SK-N-DZ (cell line): ENCODE results near the gene PRCD.

Experiments
- DNase-seq: peaks from one replicate; pipeline ENCODE4 v3.0.0-alpha.2; 2015; ENCODE audit warnings: low spot score

PRCD gene

DNA sequence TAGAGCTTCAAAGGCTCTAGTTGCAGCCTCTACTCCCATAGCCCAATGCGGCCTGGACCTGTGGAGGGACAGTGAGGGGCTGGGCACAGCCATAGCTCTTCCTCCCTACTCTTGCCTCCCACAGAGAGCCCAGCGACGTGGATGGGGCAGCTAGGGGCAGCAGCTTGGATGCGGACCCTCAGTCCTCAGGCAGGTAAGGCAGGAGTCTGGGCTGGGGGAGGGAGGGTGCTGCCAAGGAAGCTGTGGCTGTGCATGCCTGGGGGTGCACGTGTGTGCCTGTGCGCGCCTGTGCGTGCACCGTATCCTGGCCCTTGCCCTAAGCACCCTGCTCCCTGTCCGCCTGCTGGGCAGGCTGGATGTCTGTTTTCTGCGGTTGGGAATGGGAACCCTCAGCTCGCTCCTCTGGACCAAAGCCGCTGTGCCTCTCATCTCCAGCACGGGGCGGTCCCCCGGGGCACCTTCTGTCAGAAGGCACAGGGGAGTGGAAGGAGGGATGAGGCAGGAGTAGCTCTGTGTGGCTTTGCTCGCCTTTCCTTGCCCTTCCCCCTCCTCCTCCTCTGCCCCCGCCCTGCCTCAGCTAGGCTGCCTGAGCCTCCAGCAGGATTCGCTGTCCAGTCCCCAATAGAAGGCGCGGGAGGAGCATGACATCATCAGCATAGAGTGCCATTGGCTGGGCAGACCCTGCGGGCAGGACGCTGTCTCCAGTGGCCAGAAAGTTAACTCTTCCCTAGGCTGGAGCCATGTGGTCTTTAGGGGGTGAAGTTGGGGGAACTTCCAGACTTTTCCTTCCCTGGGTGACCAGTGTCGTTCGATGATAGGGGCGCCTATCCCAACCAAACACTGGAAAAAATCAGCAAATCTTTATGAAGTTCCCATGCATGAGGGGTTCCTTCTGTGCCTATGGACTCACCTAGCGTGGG, 797 bp downstream of the PRCD start:
- DNase-seq, result peak; percentile 98

DNA sequence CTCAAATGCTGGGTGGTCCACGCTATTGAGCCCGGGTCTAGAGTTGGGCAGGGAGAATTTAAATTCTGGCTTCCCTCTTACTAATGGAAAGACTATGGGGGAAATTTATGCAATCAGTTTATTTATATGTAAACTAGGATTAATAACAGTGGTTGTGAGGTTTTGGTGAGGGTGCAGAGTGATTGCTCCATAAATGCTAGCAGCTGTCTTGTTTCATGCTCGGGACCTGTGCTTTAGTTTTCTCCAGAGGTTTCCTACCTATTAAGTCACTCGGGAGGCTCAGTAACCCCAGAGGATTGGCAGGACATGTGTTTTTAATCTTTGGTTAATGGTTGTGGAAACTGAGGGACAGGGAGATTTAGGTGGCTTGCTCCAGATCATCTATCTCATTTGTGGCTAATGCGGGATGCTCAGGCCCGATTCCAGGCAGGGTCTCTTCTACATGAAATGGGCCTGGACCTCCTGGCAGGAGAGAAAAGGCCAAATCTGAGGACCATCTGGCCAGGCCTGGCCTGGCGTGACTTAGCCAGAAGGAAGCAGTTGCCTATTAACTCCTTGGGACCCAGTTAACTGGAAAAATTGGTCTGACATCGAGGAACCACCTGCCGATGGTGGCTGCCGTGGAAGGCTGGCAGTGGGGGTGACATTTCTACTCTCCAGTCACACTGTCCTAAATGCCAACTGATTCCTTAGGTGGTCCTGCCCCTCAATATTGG, 2.1 kb downstream of the PRCD start:
- peak; percentile 57 for DNase-seq

DNA sequence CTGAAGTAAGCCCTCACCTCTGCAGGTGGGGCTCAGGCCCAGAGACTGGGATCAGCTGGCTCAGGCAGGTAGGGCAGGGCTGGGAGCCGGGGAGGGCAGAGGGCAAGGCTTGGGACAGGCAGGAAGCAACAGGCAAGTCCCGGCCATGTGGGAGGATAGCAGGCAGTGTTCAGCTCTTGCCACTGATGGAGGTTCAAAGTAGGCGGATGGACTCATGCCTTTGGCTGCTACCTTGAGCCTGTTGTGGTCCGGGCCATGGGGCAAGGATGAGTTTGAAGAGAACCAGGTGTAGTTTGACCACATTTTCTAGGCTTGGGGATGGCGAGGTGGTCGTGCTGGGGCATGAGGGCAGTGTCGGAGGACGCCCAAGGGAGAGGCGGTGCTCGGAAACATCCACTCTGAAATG, 2.7 kb downstream of the PRCD start:
- no peak for DNase-seq

DNA sequence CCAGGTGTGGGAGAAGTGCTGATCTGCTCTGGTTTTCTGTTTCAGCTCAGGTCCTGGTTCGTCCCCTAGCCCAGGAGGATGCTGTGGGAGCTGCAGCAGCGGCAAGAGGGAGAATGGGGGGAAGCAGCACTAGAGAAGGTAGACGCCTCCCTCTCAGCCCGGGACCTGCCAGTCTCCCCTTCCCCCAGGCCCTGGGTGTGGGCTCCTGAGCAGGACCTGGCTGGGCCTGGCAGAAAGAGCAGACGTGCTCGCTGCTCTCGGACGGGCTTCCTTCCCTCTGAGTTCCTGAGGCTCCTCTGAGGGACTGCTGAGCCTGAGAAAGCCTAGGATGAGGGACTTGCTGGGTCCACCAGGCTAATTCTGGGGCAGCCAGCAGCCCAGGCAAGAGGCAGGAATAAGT, 3.1 kb downstream of the PRCD start:
- DNase-seq, result no peak

DNA sequence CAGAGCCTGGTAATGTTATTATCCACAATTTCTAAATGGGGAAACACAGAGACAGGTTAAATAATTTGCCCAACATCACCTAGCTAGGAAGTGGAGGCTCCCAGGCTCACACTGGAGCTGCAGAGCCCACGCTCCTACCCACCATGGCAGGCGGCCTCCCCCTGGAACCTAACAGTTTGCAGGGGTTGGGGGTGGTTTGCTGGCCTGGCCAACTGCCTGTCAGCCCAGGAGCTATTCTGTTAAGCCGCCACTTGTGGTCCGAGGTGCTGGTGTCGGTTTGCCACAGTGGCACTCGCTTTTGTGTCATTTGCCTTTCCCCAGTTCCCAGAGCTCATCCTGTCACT, 3.6 kb downstream of the PRCD start:
- DNase-seq, result no peak

DNA sequence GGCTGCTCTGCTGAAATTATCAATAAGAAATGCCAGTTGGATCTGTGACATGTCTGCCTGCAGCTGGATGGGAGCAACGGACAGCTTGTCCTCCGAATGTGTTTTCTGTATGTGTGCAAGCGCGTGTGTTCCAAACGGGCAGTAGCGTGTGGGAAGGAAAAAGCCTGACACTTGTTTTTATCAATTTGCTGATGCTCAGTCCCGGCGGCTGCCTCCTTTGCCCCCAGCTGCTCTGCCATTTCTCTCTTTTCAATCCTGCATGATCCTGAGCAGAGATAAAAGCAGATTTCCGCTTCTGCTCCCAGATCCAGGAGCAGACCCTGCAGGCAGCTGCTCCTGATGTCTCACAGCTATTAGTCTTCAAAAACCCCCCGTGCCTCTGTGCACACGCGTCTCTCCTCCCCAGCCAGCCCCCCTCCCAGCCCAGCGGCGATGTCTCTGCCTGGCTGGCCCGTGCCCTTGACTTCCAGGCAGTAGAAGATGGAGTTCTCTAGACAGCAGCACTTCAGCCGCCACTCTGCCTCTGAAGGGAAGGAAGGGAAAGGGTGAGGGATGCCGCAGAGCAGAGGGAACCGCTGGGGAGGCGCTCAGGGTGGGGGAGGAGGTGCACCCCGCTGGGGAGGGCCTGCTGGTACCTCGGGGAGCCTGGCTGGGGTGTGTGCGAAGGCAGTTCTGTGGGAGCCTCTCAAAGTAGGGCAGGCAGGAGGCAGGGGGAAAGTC, 4.1 kb downstream of the PRCD start:
- DNase-seq, result peak; percentile 98

DNA sequence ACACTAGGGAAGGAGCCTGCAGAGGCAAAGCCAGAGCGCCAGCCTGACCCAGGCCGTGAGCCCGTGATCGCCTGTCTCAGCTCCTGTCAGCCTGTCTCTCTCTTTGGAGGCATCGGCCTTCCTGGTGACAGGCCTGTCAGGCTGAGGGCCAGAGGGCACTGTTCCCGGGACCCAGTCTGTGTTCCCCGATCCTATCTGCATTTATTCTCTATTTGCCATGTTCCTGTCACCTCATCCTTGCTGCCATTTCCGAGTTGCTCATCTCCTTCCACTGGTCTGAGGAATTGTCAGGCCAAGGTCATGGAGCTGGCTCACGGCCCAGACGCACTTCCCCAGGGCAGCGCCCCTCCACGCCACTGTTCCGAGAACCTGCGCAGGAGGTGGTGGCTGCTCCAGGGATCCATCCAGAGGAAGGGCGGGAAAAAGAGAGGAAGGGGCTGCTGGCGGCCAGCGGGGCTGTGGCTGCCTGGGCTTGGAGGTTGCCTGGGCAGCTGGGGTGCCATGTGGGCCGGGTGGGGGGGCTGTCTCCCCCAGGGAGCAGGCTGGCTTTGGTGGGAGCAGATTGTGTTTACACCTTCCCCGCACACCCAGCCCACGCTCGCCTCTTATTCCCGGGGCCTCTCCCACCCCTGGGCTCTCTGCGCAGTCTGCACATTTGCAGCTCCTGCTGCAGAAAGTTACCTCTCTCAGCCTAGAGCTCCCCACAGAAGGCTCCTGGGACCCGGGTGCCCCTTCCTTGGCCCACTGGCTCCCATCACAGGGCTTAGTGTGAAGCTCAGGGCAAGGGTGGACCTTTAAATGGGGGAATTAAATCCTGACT, 4.9 kb downstream of the PRCD start:
- peak; percentile 66 for DNase-seq

DNA sequence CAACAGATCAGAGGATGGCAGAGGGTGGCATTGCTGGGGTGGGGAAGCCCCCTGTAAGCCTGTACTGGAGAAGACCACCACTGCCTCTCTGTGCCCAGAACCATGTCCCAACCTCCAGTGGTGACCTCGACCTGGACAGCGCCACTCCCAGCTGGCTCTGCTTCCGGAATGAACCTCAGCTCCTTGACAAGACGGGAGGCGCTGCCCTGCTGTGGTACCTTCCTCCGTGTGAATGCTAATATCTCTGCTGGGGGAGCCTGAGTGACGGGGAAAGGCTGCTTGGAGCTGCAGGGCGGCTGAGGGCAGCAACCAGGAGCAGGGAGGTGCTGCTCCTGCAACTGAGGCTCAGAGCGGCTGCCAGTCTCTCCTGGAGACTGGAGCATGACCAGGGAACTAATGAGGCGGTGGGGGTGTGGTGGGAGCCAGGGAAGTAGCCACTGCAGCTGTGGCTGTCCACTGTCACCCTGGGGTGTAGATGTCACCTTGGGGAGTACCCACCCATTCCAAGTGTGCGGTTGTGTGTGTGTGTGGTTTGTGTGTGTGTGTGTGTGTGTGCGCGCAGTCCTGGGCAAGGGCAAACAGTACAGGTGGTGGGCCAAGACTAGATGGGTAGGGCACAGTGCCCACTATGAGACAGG, 6.2 kb downstream of the PRCD start:
- no peak for DNase-seq

DNA sequence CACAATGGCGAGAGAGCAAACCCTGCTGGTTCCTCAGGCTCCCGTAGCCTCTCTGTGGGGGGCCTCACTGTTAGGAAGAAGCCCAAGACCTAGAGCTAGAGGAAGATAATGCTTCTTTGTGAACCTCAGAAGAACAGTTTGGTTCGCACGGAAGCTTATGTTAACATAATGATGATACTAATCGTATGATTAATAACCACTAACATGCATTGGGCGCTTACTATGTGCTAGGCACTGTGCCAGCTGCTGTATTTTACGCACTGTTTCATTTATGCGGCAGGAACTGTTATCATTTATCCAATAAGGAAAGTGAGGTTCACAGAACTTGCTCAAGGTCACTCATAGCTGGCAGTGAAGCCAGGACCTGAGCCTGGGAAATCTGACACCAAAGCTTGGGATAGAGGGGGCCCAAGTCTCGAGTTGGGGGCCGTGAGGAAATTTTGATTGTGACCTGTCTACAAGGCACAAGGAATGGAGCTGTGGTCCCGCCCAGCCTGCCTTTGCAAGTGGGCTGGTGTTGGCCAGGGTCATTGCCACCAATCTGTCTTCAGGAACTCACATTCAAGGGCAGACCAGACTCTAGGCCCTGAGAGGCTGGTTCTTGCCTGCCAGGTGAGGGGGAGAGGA, 6.8 kb downstream of the PRCD start:
- DNase-seq, result no peak

DNA sequence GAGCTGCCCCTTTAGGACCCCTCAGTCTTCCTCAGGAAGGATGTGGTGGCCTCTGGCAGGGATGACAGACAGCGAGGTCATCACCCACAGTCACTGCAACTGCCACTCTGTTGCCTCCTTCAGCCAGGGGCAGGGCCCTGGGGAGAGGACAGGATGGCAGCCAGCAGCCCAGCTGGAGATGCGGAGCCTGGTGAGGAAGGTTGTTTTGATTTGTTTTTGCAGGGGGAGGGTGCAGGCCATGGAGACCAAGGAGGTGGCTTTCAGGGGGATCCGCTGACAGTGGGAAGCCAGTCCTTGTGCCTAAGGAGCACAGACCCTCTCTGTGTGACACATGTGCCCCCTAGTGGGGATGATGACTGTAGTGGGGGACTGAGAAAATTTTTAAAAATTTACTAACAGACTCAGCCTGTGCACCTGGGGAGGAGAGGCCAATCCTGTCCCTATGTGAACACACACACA, 7.4 kb downstream of the PRCD start:
- DNase-seq, result peak; percentile 84

DNA sequence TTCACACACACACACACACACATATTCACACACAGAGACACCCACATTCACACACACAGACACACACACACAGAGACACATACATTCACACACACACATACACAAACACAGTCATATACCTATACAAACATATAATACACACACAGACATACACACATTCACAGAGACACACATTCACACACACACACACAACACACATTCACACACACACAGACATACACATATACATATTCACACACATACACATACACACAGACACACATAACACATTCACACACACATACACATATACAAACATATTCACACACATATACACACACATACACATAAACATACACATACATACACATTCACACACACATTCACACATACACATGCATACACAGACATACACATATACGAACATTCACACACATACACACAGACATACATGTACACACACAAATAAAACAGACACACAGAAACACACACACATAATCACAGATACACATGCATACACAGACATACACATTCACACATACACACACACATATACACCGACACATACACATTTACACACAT, 7.9 kb downstream of the PRCD start:
- DNase-seq, result no peak

DNA sequence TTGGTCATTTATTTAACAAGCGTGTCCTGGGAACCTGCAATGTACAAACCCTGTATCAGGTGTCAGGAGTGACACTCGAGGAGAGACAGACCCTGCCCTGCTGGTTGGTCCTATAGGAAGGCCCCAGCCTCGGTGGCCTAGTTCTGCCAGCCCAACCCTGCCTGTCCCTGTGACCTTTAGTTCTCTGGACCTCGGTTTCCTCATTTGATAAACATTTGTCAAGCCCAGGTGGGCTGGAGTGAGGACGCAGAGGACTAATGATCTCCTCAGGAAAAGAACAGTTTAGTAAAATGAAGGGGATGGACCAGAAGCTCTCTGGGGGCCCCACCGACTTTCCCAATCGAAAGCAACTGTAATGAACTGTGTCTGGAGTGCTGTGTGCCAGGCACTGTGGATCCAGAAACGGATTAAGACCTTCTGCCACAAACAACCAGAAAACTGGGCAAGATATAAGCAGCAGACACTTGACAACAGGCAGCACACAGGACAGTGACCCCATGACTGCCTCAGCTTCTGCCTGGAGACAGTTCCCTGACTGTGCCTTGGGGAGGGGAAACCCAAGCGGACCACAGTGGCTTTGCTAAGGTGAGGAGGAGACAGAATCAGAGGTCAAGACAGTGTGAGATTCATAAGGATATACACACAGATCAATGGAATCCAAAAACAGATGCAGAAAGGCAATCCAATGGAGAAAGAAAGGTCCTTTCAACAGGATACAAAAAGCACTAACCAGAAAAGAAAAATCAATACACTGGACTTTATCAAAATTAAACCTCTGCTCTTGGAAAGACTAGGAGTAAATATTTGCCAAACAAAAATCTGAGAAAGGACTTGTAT, 8.8 kb downstream of the PRCD start:
- no peak for DNase-seq

DNA sequence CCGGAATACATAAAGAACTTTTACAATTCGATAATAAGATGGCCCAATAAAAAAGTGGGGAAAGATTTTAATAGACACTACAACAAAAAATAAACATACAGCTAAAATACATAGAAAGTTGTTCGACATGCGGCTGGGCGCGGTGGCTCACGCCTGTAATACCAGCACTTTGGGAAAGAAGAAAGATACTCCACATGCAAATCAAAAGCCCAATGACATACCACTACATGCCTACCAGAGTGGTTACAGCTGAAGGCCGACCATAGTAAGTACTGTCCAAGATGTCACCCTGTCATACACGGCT, 9.3 kb downstream of the PRCD start:
- DNase-seq, result no peak

DNA sequence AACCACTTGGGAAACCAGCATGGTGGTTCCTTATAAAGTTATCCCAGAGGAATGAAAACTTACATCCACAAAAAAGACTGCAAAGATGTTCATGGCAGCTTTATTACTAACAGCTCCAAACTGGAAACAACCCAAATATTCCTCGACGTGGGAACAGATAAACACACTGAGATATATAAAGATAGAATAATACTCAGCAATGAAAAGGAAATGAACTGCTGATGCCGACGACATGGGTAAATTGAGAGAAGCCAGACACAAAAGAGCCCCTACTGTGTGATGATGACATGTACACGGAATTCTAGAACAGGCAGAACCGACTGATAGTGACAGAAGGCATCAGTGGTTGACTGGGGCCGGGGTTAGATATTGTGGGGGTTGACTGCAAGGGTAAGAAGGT, 9.7 kb downstream of the PRCD start:
- DNase-seq, result no peak

DNA sequence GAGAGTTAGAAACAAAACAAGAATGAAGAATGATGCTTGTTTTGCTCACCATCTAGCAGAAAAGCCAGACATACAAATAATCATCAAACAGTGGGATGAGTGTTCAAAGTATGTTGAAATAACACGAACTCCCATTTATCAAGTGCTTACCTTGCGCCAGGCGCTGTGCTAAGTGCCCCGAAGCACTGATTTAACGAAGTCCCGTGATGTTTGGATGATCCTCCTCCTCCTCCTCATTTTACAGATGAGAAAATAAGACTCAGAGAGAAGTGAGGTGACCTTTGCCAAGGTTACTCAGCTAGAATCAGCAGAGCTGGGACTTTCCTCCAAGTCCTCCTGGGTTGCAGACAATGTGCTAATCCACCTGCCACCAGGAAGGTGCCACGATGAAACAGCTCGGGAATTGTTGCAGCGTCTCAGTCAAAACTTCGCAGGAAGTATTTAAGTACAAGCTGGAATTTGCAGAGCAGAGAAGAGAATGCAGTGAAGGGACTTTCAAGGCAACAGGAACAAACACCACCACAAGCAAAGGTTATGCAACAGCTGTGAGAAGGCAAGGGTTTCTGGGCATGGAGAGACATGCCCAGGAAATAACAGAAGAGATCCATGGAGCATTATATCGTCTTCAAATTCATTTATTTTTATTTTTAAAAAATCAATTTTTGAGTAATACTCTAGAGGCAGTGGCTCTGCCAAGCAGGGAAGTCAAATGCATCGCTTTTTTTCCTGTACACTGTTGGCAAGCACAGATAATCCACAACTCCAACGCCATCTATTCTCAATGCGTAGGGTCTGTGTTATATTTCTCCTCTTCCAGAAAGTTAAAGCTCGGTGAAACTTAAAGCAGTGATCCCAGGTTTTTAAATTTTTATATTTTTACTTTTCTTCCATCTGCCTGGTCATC, 11.1 kb downstream of the PRCD start:
- no peak for DNase-seq

DNA sequence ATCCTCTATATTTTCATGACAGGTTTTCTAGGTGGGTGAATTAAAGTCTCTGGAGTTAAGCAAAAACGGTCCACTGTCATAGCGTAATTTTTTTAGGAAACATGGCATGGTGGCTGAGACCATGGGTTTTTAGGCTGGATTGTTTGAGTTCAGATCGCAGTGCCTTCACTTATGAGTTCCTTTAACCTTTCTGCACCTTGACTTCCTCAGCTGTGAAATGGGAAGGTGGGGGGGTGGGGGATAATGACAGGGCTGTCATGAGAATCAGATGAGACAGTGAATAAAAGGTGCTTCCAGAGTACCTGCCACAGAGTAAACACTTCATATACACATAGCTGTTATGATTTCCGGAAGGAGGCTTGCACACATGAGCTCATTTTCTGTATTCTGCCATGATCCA, 11.8 kb downstream of the PRCD start:
- no peak for DNase-seq

DNA sequence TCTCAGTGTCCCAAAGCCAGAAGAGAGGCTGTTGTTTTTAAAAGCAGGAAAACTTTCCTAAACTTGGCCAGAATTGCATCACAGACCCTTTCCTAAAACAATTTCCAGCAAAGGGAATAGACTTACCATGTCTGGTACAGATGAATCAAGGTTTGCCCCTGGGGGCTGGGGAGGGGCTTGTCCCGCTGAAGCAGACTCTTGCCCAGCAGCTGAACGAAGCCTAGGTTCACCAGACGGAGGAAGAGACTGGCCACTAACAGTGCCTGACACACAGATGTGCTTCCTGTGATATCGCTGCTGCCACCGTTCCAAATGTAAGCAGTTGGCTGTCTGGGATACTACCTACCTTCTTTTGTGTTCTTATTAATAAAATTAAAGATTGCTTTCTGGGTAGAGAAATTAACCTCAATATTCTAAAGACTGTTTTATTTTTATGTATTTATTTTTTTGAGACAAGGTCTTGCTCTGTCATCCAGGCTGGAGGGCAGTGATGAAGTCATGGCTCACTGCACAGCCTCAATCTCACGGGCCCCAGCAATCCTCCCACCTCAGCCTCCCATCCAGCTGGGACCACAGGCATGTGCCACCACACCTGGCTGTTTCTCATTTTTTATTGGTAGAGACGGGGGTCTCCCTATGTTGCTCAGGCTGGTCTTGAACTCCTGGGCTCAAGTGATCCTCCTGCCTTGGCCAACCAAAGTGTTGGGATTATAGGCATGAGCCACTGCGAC, 13.5 kb downstream of the PRCD start:
- no peak for DNase-seq

DNA sequence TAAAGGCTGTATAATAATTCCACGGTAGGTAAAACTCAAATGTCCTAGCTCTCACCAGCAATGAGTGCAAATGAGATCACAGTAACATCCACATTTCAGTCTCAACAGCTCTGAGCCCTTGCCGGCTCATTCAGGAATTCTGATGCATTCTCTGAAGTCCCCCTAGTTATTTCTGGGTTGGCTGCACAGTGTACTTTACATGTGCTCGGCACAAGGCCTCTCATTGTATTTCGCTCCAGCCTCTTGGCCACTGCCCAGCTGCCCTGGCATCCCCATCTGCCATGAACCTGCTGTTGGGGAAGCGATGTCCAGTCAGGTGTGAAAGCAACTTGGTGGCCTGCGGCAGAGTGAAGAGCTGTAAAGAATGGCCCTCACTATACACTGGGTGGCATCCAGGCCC, 14.3 kb downstream of the PRCD start:
- no peak for DNase-seq
